ENCODE results near the gene HCCS. TPM values are rescaled to one million over a fixed set of nuclear protein-coding genes. Genes with fewer than 3 reads are reported as not detected.

Gene HCCS
- total and polyA plus RNA-seq, 2 of the 13 experiments (the other 11 are each of a cell fraction or from before 2014, with no cell fraction given), result 15.4 to 16.7 TPM

- TF ChIP-seq, protein P1, sequence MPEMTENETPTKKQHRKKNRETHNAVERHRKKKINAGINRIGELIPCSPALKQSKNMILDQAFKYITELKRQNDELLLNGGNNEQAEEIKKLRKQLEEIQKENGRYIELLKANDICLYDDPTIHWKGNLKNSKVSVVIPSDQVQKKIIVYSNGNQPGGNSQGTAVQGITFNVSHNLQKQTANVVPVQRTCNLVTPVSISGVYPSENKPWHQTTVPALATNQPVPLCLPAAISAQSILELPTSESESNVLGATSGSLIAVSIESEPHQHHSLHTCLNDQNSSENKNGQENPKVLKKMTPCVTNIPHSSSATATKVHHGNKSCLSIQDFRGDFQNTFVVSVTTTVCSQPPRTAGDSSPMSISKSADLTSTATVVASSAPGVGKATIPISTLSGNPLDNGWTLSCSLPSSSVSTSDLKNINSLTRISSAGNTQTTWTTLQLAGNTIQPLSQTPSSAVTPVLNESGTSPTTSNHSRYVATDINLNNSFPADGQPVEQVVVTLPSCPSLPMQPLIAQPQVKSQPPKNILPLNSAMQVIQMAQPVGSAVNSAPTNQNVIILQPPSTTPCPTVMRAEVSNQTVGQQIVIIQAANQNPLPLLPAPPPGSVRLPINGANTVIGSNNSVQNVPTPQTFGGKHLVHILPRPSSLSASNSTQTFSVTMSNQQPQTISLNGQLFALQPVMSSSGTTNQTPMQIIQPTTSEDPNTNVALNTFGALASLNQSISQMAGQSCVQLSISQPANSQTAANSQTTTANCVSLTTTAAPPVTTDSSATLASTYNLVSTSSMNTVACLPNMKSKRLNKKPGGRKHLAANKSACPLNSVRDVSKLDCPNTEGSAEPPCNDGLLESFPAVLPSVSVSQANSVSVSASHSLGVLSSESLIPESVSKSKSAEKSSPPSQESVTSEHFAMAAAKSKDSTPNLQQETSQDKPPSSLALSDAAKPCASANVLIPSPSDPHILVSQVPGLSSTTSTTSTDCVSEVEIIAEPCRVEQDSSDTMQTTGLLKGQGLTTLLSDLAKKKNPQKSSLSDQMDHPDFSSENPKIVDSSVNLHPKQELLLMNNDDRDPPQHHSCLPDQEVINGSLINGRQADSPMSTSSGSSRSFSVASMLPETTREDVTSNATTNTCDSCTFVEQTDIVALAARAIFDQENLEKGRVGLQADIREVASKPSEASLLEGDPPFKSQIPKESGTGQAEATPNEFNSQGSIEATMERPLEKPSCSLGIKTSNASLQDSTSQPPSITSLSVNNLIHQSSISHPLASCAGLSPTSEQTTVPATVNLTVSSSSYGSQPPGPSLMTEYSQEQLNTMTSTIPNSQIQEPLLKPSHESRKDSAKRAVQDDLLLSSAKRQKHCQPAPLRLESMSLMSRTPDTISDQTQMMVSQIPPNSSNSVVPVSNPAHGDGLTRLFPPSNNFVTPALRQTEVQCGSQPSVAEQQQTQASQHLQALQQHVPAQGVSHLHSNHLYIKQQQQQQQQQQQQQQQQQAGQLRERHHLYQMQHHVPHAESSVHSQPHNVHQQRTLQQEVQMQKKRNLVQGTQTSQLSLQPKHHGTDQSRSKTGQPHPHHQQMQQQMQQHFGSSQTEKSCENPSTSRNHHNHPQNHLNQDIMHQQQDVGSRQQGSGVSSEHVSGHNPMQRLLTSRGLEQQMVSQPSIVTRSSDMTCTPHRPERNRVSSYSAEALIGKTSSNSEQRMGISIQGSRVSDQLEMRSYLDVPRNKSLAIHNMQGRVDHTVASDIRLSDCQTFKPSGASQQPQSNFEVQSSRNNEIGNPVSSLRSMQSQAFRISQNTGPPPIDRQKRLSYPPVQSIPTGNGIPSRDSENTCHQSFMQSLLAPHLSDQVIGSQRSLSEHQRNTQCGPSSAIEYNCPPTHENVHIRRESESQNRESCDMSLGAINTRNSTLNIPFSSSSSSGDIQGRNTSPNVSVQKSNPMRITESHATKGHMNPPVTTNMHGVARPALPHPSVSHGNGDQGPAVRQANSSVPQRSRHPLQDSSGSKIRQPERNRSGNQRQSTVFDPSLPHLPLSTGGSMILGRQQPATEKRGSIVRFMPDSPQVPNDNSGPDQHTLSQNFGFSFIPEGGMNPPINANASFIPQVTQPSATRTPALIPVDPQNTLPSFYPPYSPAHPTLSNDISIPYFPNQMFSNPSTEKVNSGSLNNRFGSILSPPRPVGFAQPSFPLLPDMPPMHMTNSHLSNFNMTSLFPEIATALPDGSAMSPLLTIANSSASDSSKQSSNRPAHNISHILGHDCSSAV (CRISPR knock-in tag; IDR thresholded peaks at IDR 0.05; ENCODE audit: borderline replicate concordance), result no peak
- no peak for TF ChIP-seq ZNF646 (CRISPR knock-in tag; IDR thresholded peaks at IDR 0.05)
- no peak for TF ChIP-seq GTF3A (CRISPR knock-in tag; conservative IDR thresholded peaks at IDR 0.05)
- no peak for TF ChIP-seq SP2 (CRISPR knock-in tag; IDR thresholded peaks at IDR 0.05)
- TF ChIP-seq ZNF75D (CRISPR knock-in tag; IDR thresholded peaks at IDR 0.05; ENCODE audit: borderline replicate concordance), result no peak
- no peak for TF ChIP-seq ZNF562 (CRISPR knock-in tag; IDR thresholded peaks at IDR 0.05; ENCODE audit: borderline replicate concordance)
- TF ChIP-seq HES4 (CRISPR knock-in tag; IDR thresholded peaks at IDR 0.05; ENCODE audit: borderline replicate concordance), result no peak
- no peak for TF ChIP-seq ZFP36L2 (CRISPR knock-in tag; IDR thresholded peaks at IDR 0.05)
- no peak for TF ChIP-seq ZNF776 (CRISPR knock-in tag; IDR thresholded peaks at IDR 0.05)
- TF ChIP-seq DPF2 (CRISPR knock-in tag; IDR thresholded peaks at IDR 0.05; ENCODE audit: borderline replicate concordance, low read depth), result no peak
- TF ChIP-seq, protein P2, sequence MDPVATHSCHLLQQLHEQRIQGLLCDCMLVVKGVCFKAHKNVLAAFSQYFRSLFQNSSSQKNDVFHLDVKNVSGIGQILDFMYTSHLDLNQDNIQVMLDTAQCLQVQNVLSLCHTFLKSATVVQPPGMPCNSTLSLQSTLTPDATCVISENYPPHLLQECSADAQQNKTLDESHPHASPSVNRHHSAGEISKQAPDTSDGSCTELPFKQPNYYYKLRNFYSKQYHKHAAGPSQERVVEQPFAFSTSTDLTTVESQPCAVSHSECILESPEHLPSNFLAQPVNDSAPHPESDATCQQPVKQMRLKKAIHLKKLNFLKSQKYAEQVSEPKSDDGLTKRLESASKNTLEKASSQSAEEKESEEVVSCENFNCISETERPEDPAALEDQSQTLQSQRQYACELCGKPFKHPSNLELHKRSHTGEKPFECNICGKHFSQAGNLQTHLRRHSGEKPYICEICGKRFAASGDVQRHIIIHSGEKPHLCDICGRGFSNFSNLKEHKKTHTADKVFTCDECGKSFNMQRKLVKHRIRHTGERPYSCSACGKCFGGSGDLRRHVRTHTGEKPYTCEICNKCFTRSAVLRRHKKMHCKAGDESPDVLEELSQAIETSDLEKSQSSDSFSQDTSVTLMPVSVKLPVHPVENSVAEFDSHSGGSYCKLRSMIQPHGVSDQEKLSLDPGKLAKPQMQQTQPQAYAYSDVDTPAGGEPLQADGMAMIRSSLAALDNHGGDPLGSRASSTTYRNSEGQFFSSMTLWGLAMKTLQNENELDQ (CRISPR knock-in tag; IDR thresholded peaks at IDR 0.05; ENCODE audit: borderline replicate concordance), result no peak
- no peak for TF ChIP-seq ZNF749 (CRISPR knock-in tag; IDR thresholded peaks at IDR 0.05; ENCODE audit: borderline replicate concordance)
These were observed 6.1 kb upstream of the HCCS start (continued) for GRCh38 chrX:11105080-11105479.

Data from HepG2 (cell line).